GM03348 (cell line): Measurements from ENCODE around the gene SNUPN.

Experiments used
- DNase-seq: peaks from one replicate; pipeline ENCODE4 v3.0.0; 2012; ENCODE audit warnings: low spot score

The SNUPN gene

DNA sequence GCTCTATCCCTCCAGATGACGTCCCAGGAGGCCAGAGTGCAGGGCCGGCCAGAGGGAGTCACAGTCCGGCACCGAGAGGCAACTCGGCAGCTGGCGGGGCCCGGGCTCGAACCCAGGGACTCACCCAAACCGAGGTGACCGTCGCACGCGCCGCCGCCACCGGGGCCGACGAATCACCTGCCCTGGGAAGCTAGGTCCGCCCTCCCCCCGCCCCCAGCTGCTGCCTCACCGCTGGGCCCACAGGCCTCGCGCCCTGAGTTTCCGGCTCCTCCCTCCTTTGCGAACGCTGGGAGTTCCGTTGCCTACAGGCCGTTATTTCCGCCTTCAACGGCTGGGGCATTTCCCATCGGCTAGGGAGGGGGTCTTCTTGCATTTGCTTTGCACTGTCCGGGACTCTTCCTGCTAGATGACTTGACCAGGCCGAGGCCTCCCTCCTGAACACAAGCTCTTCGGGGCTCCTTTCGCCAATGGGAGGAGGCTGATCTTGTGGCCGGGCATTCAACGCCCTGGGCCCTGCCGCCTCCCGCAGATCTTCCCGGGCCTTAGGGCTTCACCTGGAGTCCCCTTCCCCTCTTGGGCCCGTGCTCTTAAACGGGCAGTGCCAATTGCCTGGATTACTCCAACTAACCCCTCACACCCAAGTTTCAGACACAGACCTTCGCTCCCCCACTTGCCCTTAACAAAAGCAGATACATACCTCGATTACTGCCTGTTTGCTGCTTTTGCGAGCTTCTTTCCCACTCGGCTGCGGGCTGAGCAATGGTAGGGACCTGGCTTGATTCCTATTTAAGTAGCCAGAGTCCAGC, at the start of gene SNUPN:
SNUPN (minus strand) TSS at position 184 of the 806 bp plus-strand sequence. CDS start 4,674 bp downstream, outside the sequence.
- peak; percentile 96 for DNase-seq

DNA sequence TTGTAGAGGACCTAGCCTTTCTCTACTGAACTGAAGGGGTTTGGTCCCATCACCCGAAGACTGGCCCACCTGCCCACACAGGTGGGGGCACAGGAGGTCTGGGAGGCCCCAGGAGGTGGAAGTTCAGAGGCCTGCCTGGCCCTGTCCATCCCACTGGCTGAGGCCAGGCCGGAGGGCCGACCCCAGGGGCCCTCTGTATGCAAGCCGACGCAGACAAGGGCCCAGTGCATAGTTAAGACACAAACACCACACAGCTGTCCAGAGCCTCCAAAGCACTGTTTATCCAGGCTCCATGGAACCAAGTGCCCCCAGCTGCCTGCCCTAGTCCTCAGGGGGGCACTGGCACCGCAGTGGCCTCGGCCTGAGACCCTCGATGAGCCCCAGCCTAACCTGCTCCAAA, 48.8 kb upstream of the SNUPN start:
- no peak for DNase-seq

DNA sequence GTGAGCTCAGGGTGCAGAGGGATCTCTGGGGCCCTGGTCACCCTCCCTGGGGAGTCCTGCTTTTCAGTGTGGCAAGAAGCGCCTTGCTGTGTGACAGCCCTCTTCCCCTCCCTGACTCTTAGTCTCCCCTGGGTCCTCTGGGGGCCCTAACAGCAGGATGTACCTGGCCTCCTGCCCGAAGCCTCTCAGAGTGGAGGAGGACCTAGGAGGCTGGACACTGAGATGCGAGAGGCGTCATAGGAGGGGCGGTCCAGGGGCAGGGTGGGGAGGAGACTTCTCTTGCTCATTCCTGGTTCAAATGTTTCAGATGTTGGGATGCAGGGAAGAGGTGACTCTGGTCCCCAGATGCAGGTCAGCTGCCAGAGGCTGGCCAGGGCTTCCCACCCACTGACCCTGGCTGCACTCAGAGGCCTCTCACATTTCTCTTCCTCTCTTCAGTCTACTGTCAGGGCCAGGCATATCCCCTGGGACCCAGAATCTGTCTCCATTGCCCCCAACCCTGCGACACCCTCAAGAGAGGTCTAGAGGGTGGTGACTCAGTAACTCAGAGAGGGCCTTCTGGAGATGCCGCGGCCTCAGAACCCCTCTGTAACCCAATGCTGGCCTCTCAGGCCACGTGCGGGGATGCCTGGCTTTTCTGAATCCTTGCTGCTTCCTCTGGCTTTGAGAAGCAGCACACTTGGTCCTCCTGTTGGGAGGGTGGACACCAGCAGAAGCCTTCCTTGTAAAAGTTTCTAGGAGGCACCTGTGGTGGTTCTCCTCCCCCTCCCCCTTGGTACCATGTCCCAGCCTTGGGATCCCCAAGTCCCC, 48.1 kb upstream of the SNUPN start:
- DNase-seq, result peak; percentile 89

DNA sequence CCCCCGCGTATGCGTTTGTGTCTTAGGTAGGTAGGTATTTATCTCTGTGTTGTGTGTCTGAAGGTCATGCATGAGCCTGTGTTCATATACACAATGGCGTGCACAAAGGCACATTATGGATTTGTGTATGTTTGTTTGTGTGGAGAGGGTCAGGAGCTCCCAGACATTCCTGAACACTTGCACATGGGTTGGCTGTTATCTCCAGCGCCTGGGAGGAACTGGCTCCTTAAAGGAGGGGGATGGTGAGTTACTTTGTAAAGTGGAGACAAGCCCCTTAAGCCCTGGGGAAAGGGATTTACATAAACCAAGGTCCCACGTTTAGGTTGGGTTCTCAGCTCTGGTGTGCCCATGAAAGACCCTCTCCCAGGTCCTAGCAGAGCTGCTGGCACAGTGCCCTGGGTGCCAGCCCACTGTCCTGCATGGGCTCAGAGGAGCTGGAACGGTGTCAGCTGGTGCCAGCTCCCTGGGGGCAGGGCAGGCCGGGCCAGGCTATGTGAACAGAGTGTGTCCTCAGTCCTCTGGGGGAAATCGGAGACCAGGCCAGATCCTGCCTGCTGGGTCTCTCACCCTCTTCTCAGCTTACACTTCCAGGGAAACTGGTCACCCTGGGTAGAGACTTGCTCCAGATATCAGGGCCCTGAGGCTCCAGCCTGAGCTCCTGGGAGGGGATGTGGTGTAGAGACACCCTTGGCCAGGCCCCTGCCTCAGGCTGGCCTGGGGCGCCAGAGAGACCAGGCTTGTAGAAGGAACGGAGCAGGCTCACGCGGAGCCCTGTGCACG, 47.3 kb upstream of the SNUPN start:
- DNase-seq, result peak; percentile 66

DNA sequence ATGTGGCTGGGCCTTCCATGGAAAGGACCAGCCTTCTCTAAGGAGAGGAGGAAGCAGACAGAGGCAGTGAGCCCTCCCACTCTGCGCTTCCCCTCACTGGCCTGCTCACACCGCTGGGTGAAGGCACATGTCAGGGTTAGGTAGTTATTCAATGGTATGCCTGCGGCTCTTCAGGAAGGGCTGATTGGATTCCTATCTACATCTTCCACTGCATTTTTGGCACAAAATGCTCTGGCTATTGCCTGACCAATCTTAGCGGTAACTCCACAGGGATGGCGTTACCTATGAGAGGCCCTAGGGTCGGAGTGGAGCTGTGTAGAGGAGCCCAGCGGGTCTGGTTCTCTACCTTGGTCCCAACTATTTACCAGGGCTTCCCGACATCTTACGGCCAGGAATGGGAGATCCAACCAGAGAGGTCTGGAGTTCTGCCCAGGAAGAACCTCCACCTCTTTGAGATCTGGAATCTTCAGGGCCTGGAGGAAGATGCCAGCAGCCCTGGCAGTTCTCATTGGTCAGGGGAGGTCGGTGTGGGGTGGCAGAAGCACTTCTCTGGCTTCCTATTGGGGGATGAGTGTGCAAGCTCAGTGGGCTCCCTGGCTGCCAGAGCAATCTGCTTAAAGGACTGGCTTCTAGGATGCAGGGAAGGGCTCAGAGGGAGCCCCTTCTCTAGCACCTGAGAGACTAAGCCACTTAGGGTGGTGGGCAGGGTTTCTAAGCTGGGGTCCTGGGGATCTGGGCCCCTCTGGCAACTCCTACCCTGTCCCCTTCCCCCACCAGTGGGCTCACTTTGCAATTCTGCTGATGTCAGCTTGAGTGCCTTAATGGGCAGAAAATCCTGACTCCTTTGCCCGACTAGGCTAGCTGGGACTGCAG, 46.4 kb upstream of the SNUPN start:
- DNase-seq, result no peak

DNA sequence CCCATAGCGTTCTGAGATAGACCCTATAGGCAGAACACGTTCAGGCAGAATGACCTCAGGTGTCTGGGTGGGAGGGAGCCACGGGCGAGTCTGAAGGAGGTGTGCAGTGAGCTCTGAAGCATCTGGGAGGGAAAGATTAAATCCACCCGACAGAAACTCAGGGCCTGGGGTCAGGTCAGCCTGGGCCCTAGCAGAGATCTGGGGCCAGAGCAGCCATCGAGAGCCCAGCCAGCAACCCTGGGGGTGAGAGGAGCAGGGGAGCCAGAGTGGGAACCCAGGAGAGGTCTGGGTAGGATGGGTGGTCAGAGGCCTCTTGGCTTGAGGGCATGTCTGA, 44.3 kb upstream of the SNUPN start:
- no peak for DNase-seq

DNA sequence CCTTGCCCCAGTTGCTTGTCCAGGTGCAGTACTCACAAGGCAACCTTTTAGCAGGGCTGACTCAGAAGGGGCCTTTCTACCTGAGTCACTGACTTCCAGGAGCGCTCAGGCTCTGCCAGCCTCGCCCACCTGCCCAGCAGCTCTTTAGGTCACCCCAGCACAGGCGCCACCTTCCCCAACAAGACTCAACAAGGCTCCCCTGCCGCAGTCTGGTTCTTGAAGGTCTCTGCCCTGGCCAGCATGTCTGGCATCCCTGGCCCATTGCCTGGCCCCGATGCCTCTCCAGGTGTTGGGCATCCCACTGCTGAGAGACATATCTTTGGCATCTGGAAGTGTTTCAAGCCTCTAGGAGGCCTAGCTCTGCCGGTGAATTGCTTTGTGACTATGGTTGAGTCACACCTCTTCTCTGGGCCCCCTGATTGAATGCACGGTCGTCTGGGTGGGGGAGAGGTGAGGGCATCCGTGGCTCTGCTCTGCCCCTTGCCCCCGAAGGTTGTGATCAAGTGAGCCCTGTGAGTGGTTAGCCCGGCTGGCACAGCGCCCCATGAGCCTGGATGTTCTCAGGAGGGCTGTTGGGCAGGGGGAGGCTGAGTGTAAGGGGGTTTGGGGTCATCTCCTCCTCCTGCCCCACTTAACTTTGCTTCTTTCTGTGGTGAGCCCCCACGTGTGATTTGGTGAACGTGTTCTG, 43.8 kb upstream of the SNUPN start:
- no peak for DNase-seq

DNA sequence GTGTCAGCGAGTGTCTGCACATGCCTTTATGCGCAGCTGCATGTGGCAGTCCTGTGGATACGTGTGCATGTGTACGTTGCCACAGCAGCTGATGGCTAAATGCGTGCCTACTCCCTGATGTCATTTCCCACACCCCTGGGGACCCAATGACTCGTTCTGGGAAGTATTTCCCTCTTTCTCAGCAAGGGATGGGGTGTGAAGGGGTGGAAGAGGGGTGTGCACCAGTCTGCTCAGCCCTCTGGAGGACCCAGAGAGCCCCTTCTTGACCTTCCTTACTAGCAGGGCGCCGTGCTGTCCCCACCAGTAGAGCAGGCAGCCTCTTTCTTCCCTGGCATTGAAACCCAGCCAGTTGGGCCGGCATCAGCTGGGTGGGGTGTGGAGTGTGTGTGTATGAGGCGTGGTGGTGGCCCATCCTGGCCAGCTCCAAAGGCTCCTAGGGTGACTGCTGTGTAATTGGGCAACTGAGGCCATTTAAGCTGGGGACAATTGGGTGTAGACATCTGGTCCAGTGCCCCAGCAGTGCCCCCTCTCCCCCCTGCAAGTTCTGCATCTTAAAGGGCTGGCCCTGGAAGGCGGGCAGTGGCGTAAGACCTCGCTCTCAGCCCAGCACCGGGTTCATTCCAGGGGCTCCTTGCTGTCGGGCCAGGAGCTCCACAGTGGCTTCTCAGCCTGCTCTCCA, 41.4 kb upstream of the SNUPN start:
- DNase-seq, result peak; percentile 94

DNA sequence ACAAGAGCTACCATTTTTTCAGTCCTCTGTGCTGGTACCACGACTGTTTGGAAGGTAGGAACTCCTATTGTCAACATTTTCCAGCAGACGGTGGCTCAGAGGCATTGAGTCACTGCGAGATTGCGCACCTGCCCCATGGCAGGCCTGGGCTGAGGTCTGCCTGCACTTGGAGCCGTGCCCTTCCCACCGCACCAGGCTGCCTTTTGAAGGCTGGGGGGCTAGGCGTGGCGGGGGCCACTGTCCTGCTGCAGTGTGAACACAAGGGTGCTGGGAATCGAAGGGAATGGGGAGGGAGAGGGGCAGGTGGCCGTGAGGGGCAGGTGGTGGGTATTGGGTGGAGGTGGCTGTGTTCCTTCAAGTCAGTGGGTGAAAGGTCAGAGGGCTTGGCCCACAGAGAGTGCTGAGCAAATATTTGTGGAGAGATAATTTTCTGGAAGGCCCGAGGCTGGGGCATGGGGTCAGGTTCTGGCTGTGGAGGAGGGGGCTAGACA, 38.5 kb upstream of the SNUPN start:
- DNase-seq, result no peak

DNA sequence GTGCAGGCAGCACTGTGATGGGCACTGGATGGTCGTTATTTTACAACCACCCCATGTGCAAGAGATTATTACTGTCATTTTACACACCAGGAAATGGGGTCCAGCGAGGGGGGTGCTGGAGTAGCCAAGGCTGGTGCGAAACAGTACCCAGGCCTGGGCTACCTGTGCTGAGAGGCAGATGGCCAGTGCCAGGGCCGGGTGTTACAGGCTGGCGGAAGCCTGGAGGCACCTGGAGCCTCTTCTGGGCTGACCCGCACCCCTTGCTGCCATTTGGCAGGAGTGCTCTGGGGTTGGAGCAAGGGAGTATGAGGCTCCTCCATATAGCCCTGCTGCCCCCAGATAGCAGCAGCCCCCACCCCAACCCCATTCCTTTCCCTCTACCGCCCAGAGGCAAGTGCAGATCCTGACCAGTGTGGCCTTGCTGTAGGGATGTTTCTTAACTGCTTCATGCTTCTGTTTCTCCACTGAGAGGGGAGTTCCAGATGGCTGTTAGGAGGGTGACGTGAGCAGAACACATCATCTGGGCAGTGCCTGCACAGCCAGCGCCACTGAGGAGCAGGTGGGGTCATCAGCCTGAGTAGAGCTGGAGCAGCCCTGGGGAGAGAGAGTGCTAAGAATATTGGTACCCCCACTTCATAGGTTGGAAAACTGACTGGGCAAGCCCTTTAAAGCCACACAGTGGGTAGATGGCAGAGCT, 37.4 kb upstream of the SNUPN start:
- no peak for DNase-seq

DNA sequence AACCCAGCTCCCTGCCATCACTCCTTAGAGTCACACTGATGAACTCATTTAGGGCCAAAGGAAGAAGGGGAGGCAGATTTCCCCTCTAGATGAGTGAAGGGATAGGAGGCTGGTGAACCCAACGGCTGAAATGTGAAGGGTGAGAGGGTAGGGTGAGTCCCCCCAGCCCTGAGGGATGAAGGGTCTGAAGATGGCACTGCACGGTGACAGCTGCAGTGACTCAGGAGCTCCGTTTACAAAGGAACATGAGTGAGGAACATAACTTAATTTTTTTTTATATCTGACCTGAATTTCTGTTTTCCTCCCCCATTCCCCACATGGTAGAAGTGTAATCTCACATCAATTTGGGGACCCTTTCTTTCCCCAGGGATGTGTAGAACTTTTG, 36.2 kb upstream of the SNUPN start:
- DNase-seq, result no peak

DNA sequence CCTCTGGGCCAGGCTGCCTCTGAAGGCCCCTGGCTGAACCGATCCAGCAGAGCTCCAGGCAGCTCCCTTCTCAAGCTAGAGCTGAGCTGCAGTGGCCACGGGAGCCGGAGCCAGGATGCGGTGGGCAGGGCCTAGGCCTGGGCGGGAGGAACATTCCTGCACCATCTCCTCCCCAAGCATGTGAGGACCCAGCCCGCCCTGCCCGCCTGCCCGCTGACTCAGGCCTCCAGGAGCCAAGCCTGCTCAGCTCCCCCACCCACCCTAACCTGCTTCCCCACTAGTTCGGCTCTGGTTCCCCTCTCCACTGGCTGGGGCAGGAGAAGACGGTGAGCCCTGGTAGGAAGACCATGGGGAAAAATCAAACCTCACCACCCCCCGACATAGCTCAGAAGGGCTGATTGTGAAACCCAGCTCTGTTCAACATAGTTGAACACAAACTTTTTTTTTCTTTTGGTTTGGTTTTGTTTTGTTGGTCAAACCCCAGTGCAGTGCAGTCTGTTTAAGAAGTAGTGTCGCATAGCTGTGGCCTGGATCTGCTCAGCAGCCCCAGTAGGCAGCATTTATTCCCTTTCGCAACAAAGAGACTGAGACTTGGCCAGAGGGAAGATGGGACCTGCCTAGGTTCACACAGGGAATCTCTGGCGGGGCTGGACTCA, 35.7 kb upstream of the SNUPN start:
- peak; percentile 96 for DNase-seq

DNA sequence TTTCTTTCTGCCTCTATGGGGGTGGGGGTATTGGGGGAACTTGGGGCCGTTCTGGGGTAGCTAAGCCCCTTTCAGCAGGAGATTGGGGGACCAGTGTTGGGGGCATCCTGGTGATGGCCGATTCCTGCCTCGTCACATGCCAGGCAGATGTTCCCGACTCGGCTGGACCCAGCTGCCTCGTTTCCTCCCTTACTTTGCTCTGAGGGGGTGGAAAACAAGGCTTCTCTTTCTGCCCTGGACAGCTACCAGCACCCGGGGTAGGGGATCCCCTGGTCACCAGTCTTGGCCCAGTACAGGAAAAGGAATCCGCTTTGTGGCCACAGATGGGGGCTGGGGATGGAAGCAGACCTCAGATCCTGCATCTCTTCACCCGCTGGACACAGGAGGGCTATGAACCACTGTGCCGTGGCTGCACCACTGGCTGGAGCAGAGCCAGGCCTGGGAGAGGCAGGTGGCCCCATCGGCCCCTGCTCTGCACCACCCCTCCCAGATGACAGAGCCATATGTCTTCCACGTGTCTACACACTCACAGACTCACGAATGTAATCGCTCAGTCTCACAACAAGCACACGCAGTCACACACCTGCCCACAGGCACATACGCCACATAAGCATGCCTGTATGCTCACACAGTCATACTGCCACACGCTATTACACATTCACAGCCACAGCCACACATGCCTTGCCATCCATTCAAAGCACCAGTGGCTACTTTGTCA, 34.6 kb upstream of the SNUPN start:
- no peak for DNase-seq

DNA sequence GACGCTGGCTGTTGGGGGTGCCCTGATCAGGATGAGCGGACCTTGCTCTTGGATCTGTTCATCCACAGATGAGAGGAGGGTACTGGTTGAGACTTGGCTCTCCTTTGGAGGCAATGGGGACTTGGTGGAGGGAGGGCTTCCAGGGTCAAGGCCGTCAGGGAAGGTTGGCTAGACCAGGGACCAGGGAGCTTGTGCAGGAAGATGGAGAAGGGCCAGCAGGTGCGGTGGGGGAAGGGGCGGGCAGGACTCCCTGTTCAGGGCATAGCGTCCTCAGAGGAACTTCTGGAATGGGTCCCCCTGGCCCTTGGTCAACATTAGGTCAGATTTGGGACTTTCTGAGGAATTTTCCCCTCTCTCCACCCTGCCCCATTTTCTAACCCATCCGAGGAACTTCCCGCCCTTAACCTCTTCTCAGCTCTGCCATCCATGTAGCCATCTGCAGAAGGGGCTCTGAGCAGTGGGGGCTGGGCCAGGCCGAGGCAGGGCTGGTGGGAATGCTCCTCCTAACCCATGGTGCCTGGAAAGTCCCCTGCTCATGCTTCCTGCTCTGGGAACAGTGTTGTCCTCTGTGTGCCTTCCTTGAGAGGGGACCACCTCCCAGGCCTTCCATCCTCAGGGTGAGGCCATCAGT, 33.7 kb upstream of the SNUPN start:
- DNase-seq, result no peak

DNA sequence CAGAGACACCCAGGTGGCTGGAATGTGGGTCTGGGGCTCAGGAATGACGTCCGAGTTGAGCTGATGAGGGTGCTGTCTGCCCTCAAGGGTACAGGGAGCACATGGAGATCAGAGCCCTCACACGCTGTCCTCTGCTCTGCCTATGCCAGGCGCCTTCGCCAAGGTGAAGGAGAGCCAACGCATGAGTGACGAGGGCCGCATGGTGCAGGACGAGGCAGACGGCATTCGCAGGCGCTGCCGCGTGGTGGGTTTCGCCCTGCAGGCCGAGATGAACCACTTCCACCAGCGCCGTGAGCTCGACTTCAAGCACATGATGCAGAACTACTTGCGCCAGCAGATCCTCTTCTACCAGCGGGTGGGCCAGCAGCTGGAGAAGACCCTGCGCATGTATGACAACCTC, 31.3 kb upstream of the SNUPN start:
- DNase-seq, result no peak

DNA sequence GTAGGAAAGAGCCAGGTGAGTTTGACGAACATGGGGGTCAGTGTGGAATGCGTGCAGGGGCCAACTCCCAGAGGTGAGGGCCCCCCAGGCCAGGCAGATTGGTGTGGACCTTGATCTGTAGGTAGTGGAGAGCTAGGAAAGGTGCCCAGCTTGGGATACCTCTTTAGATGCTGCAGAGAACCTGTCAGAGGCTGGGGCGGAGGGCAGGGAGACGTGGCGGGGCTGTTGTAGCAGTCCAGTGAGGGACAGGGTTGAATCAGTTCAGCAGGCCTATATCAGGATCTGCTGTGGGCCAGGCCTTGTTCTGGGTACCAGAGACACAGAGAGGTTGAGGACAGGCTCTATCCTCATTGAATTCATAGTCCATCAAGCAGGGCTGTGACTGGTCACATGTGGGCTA, 30.8 kb upstream of the SNUPN start:
- no peak for DNase-seq

DNA sequence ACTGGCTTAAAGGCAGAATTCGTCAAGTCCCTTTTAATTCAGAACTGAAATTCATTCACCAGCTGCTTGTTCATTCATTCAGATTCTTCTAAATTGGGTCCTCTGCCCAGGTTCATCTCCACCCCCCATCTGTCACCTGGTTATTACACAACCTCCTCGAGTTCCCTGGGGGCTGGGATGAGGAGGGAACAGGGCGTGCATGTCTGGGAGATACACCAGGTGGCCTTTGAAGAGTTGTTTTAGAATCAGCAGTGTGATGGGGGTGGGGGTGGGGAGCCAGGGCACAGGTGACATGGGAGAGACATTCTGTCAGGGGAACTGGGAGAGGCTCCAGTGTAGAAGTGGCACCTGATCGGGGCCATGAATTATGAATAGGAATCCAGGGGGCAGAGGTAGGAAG, 30.4 kb upstream of the SNUPN start:
- no peak for DNase-seq
